GM23248 (cell line): Measurements from ENCODE around the gene PANK4. TPM values are rescaled to one million over a fixed set of nuclear protein-coding genes. Genes with fewer than 3 reads are reported as not detected.

ENCODE experiments used
- DNase-seq: peaks from one replicate; pipeline ENCODE4 v3.0.0-alpha.2; 2015
- H2AFZ ChIP-seq: fragments of 200-600 bp; sonication (generic); 2 replicates; pipeline ENCODE4 v1.6.1; 2016; ENCODE audit warnings: antibody characterized with exemption
- H3F3A ChIP-seq: fragments of 200-600 bp; sonication (generic); 2 replicates; pipeline ENCODE4 v1.6.1; 2016; ENCODE audit warnings: mild to moderate bottlenecking, antibody characterized with exemption, mixed run types; ENCODE audit not compliant: insufficient read depth
- H3K27ac ChIP-seq: fragments of 200-600 bp; sonication (generic); 2 replicates; pipeline ENCODE4 v1.5.1; 2016; ENCODE audit warnings: mild to moderate bottlenecking
- H3K27me3 ChIP-seq: fragments of 200-600 bp; sonication (generic); replicated peaks from 2 replicates; pipeline ENCODE4 v1.6.1; 2016; ENCODE audit warnings: mild to moderate bottlenecking; ENCODE audit not compliant: insufficient read depth
- H3K36me3 ChIP-seq: fragments of 200-600 bp; sonication (generic); 2 replicates; pipeline ENCODE4 v1.6.1; 2016; ENCODE audit warnings: low read depth, mild to moderate bottlenecking
- H3K4me1 ChIP-seq: fragments of 200-600 bp; sonication (generic); 2 replicates; pipeline ENCODE4 v1.6.1; 2016; ENCODE audit warnings: mild to moderate bottlenecking; ENCODE audit not compliant: insufficient read depth
- H3K4me2 ChIP-seq: fragments of 200-600 bp; sonication (generic); one replicate; pipeline ENCODE4 v1.6.1; 2016; ENCODE audit warnings: mild to moderate bottlenecking; ENCODE audit not compliant: unreplicated experiment
- H3K4me3 ChIP-seq: fragments of 200-600 bp; sonication (generic); 2 replicates; pipeline ENCODE4 v1.5.1; 2016; ENCODE audit warnings: mild to moderate bottlenecking
- H3K79me2 ChIP-seq: fragments of 200-600 bp; sonication (generic); 2 replicates; pipeline ENCODE4 v1.6.1; 2016; ENCODE audit warnings: mild to moderate bottlenecking; ENCODE audit not compliant: insufficient read depth
- H3K9ac ChIP-seq: fragments of 200-600 bp; sonication (generic); 2 replicates; pipeline ENCODE4 v1.6.1; 2016; ENCODE audit warnings: mild to moderate bottlenecking
- H3K9me2 ChIP-seq: fragments of 200-600 bp; sonication (generic); 2 replicates; pipeline ENCODE4 v1.6.1; 2016; ENCODE audit warnings: mixed run types, mild to moderate bottlenecking, moderate library complexity; ENCODE audit not compliant: insufficient read depth
- H3K9me3 ChIP-seq: fragments of 200-600 bp; sonication (generic); one replicate; pipeline ENCODE4 v1.6.1; 2017; ENCODE audit warnings: low read depth
- H4K20me1 ChIP-seq: fragments of 200-600 bp; sonication (generic); 2 replicates; pipeline ENCODE4 v1.6.0; 2016; ENCODE audit not compliant: insufficient read depth
- EZH2 ChIP-seq: fragments of 200-600 bp; sonication (generic); IDR thresholded peaks from 2 replicates; pipeline ENCODE4 v1.6.1; 2018; ENCODE audit warnings: antibody characterized with exemption, mild to moderate bottlenecking; ENCODE audit not compliant: insufficient read depth, poor library complexity, severe bottlenecking
- EZH2phosphoT487 ChIP-seq: fragments of 200-600 bp; sonication (generic); IDR thresholded peaks from 2 replicates; pipeline ENCODE4 v1.6.1; 2018; ENCODE audit warnings: antibody characterized with exemption, moderate library complexity, mild to moderate bottlenecking, low read depth; ENCODE audit not compliant: insufficient read depth
- WGBS, 2 experiments: methylation state at CpG; one replicate each; pipeline ENCODE4 v1.1.6; 2015 to 2017; ENCODE audit warnings: low lambda C conversion rate in 2 of 2, low coverage in 1 of 2; ENCODE audit errors: missing lambda C conversion rate in 2 of 2; 5-methylcytosine and 5-hydroxymethylcytosine counted together
- in situ Hi-C: fragments of 300-500 bp; cut with MboI; formaldehyde crosslinking; loops from 2 replicates; pipeline ENCODE4 v1.15.0; 2020
- polyA plus RNA-seq: library from polyadenylated mRNA; unstranded; fragments of >200 nt; fragmentation: Nextera tagmentation; extraction: Ambion mirVana; gene quantifications from 2 replicates; pipeline ENCODE4 v1.2.1, GENCODE V29; 2016
- total RNA-seq: library from RNA; depleted of rRNA; stranded (reverse); fragments of >200 nt; shearing (Covaris generic); gene quantifications from 2 replicates; pipeline ENCODE4 v1.2.3, GENCODE V29; 2014; rRNA removed

Gene PANK4
- total and polyA plus RNA-seq, 2 experiments from 2014 or later = 15.5 to 29.7 TPM

- Histone ChIP-seq H3K27ac (no peak overlapping the region), H2AFZ (no peak overlapping the region), H3K4me2 (no peak overlapping the region), H3K36me3 (no peaks in the 10 kb centered on the region), H3K4me1 (no peaks in the 10 kb centered on the region), H3K9me2 (no peaks in the 10 kb centered on the region), H3F3A (no peaks in the 10 kb centered on the region), H4K20me1 (no peaks in the 10 kb centered on the region), H3K4me3 (no peak overlapping the region), H3K27me3 (peaks cover 15% of the 10 kb centered on the region), H3K79me2 (no peaks in the 10 kb centered on the region), H3K9ac (no peak overlapping the region), H3K9me3 (no peaks in the 10 kb centered on the region)
- WGBS, 2 experiments = 68 to 71% methylated on average over 17 to 18 of the region's 18 CpGs
- in situ Hi-C loops = no loop called here
- no peak for TF ChIP-seq EZH2
- TF ChIP-seq EZH2phosphoT487 = no peak
- DNase-seq = no peak
Observed at GRCh38 chr1:2458687-2459086, 67.7 kb downstream of the PANK4 start.

Other genes with a start within 250 kb of the PANK4 start
- 6.3 and 8.8 TPM in 2 replicates for gene MORN1, start 135.0 kb downstream of the PANK4 start, total RNA-seq
- 5.5 and 7.2 TPM in 2 replicates for gene MORN1, start 135.0 kb downstream of the PANK4 start, polyA plus RNA-seq
- 69.7 and 135 TPM in 2 replicates for gene RER1, start 134.8 kb downstream of the PANK4 start, total RNA-seq
- 328 and 331 TPM in 2 replicates for gene RER1, start 134.8 kb downstream of the PANK4 start, polyA plus RNA-seq
- gene PEX10, start 114.0 kb downstream of the PANK4 start, total RNA-seq = 51.3 and 59.1 TPM in 2 replicates
- 24.7 and 29.1 TPM in 2 replicates for gene PEX10, start 114.0 kb downstream of the PANK4 start, polyA plus RNA-seq
- gene PLCH2, start 50.3 kb downstream of the PANK4 start, total RNA-seq = 0.13 TPM in 1 of 2 replicates, not detected in the other
- not detected in 2 replicates for gene PLCH2, start 50.3 kb downstream of the PANK4 start, polyA plus RNA-seq
- 1.1 TPM in 1 of 2 replicates, not detected in the other for gene HES5, start 3.7 kb upstream of the PANK4 start, total RNA-seq
- gene HES5, start 3.7 kb upstream of the PANK4 start, polyA plus RNA-seq = not detected in 2 replicates
- 4.7 and 13.3 TPM in 2 replicates for gene TNFRSF14, start 29.8 kb upstream of the PANK4 start, total RNA-seq
- gene TNFRSF14, start 29.8 kb upstream of the PANK4 start, polyA plus RNA-seq = 7.8 and 7.9 TPM in 2 replicates
- gene PRXL2B, start 60.2 kb upstream of the PANK4 start, total RNA-seq = 8.5 and 11.3 TPM in 2 replicates
- gene PRXL2B, start 60.2 kb upstream of the PANK4 start, polyA plus RNA-seq = 12.4 and 13.5 TPM in 2 replicates
- gene MMEL1, start 106.4 kb upstream of the PANK4 start, total RNA-seq = not detected in 2 replicates
- gene MMEL1, start 106.4 kb upstream of the PANK4 start, polyA plus RNA-seq = not detected in 2 replicates